K562 (cell line): ENCODE results near the gene TMEM131L. TPM values are rescaled to one million over a fixed set of nuclear protein-coding genes. Genes with fewer than 3 reads are reported as not detected.

Experiments used
- ATAC-seq: fragments of 200-7000 bp; cut with Tn5 transposase; 3 replicates; pipeline ENCODE4 v1.9.1; 2020; ENCODE audit warnings: moderate library complexity
- BruUV-seq: library from RNA; stranded (reverse); fragments of 400-500 nt; replicated peaks from 2 replicates; lab custom pipeline; 2021; lab: Mats Ljungman, UMichigan
- CTCF ChIA-PET: fragments of 300-600 bp; formaldehyde crosslinking; extraction: SDS; loops from one replicate; lab custom pipeline; 2021; ENCODE audit warnings: low intra/inter-chr PET ratio; lab: Yijun Ruan, JAX
- POLR2A ChIA-PET: fragments of 300-600, 350-650 bp; sonication (Branson Sonifier 250); formaldehyde crosslinking; extraction: SDS; loops from one replicate; lab custom pipeline; 2021; ENCODE audit warnings: antibody characterized with exemption, inconsistent platforms; lab: Yijun Ruan, JAX
- DNase-seq, 4 experiments: peaks; one replicate each; pipeline versions ENCODE4 v3.0.0 to v3.0.0-alpha.2; 2011 to 2018; ENCODE audit warnings: low spot score in 3 of 4, mixed read lengths in 3 of 4; ENCODE audit errors: extremely low read depth in 1 of 4
- FAIRE-seq: peaks from 2 replicates; lab custom pipeline; 2011; peaks lifted over from hg19 to GRCh38; lab: Jason Lieb, UNC
- H2AFZ ChIP-seq: 2 replicates; pipeline ENCODE4 v1.6.0; 2011; ENCODE audit warnings: low read depth, low read length, control low read depth, inconsistent platforms
- H3K27ac ChIP-seq: fragments of 200-600 bp; 3 replicates; pipeline ENCODE4 v1.8.0; 2011; ENCODE audit warnings: low read depth, mild to moderate bottlenecking, control low read depth, inconsistent platforms, low read length, moderate library complexity, mixed read lengths; ENCODE audit errors: extremely low read depth
- H3K27me3 ChIP-seq, 2 experiments: fragments of 300-600 bp in 1 of 2; 2 replicates in 1 of 2; 3 replicates in 1 of 2; pipeline versions ENCODE4 v1.6.0 to v1.8.0; 2011; ENCODE audit warnings: inconsistent platforms in 2 of 2, low read length in 2 of 2, mild to moderate bottlenecking in 1 of 2, mixed read lengths in 1 of 2, moderate library complexity in 1 of 2; ENCODE audit not compliant: control insufficient read depth in 2 of 2, insufficient read depth in 2 of 2
- H3K36me3 ChIP-seq: fragments of 300-600 bp; 3 replicates; pipeline ENCODE4 v1.8.0; 2011; ENCODE audit warnings: mild to moderate bottlenecking, low read length, inconsistent platforms; ENCODE audit not compliant: control insufficient read depth, insufficient read depth
- H3K4me1 ChIP-seq, 2 experiments: fragments of 200-600 bp in 1 of 2; replicated peaks in 1 of 2; 2 replicates in 1 of 2; 3 replicates in 1 of 2; pipeline versions ENCODE4 v1.5.1 to v1.8.0; 2011; ENCODE audit warnings: inconsistent platforms in 2 of 2, low read length in 2 of 2, mild to moderate bottlenecking in 1 of 2, mixed read lengths in 1 of 2, moderate library complexity in 1 of 2; ENCODE audit not compliant: control insufficient read depth in 2 of 2, insufficient read depth in 2 of 2
- H3K4me2 ChIP-seq: 2 replicates; pipeline ENCODE4 v1.6.1; 2011; ENCODE audit warnings: low read length, control low read depth, inconsistent platforms, mixed read lengths; ENCODE audit not compliant: insufficient read depth
- H3K4me3 ChIP-seq: fragments of 200-600 bp; sonication (generic), shearing (Covaris generic); 2 replicates; pipeline ENCODE4 v1.5.1; 2016; ENCODE audit warnings: control low read depth, inconsistent platforms
- H3K79me2 ChIP-seq: fragments of 200-600 bp; 3 replicates; pipeline ENCODE4 v1.8.0; 2011; ENCODE audit warnings: low read length, inconsistent platforms; ENCODE audit not compliant: control insufficient read depth, insufficient read depth
- H3K9ac ChIP-seq, 2 experiments: 2 replicates each; pipeline versions ENCODE4 v1.6.0 to v1.6.1; 2011; ENCODE audit warnings: low read depth in 2 of 2, low read length in 2 of 2, control low read depth in 1 of 2, inconsistent platforms in 1 of 2, mild to moderate bottlenecking in 1 of 2, mixed read lengths in 1 of 2; ENCODE audit not compliant: insufficient read depth in 1 of 2
- H3K9me1 ChIP-seq: one replicate; pipeline ENCODE4 v1.6.0; 2011; ENCODE audit warnings: inconsistent platforms, mild to moderate bottlenecking, low read length, moderate library complexity; ENCODE audit not compliant: control insufficient read depth, insufficient read depth
- H3K9me3 ChIP-seq: replicated peaks from 2 replicates; pipeline ENCODE4 v1.5.1; 2011; ENCODE audit warnings: low read depth, low read length, inconsistent platforms; ENCODE audit not compliant: control insufficient read depth, insufficient read depth
- H4K20me1 ChIP-seq: replicated peaks from 2 replicates; pipeline ENCODE4 v1.6.1; 2011; ENCODE audit warnings: low read length, inconsistent platforms, mixed read lengths; ENCODE audit not compliant: control insufficient read depth, insufficient read depth
- CBFB ChIP-seq: sonication (generic); formaldehyde crosslinking; IDR thresholded peaks from 2 replicates; pipeline ENCODE4 v1.4.0; 2020; ENCODE audit warnings: mild to moderate bottlenecking, missing genetic modification reagents
- E2F8 ChIP-seq: fragments of 450-650 bp; IDR thresholded peaks from 2 replicates; pipeline ENCODE4 v1.7.1; 2018; ENCODE audit warnings: mild to moderate bottlenecking, low read depth; ENCODE audit not compliant: partially characterized antibody
- ELF4 ChIP-seq: fragments of 450-650 bp; formaldehyde crosslinking; IDR thresholded peaks from 2 replicates; pipeline ENCODE4 v1.4.0; 2022; ENCODE audit warnings: missing genetic modification characterization
- HES1 ChIP-seq: fragments of 450-650 bp; IDR thresholded peaks from 2 replicates; pipeline ENCODE4 v1.6.1; 2016; ENCODE audit warnings: low read depth, mild to moderate bottlenecking, moderate library complexity
- NUFIP1 ChIP-seq: fragments of 450-650 bp; IDR thresholded peaks from 2 replicates; pipeline ENCODE4 v1.6.1; 2018; ENCODE audit not compliant: partially characterized antibody
- SETDB1 ChIP-seq: IDR thresholded peaks from one replicate; pipeline ENCODE4 v1.6.1; 2012; ENCODE audit warnings: low read length, control low read depth, inconsistent platforms
- ZFP30 ChIP-seq: fragments of 250-450 bp; sonication (Bioruptor Pico); IDR thresholded peaks from 2 replicates; pipeline ENCODE4 v1.8.0; 2022; ENCODE audit warnings: moderate library complexity, mild to moderate bottlenecking, inconsistent platforms, borderline replicate concordance
- ZNF3 ChIP-seq: fragments of 250-450 bp; sonication (Bioruptor Pico); IDR thresholded peaks from 2 replicates; pipeline ENCODE4 v1.5.0; 2021; ENCODE audit warnings: mild to moderate bottlenecking, moderate library complexity
- WGBS: fragments of 100-300 bp; shearing (Covaris generic); methylation state at CpG from one replicate; pipeline ENCODE4 v1.1.6; 2016; ENCODE audit warnings: low coverage, mixed read lengths; ENCODE audit not compliant: insufficient coverage; ENCODE audit errors: missing lambda C conversion rate; 5-methylcytosine and 5-hydroxymethylcytosine counted together
- in situ Hi-C: fragments of 300-500 bp; cut with MboI; formaldehyde crosslinking; loops from 4 replicates; pipeline ENCODE4 v1.15.0; 2018; ENCODE audit warnings: inconsistent platforms, mixed read lengths
- intact Hi-C: fragments of 100-400 bp; cut with micrococcal nuclease; formaldehyde crosslinking; loops from 2 replicates; pipeline ENCODE4 v1.14.2; 2022
- polyA plus RNA-seq, 8 experiments: library from polyadenylated mRNA; depleted of rRNA in 4 of 8; stranded (reverse) in 5 of 8; unstranded in 3 of 8; fragments of >200 nt; fragmentation: Nextera tagmentation in 2 of 8; fragmentation: Illumina TruSeq in 1 of 8; extraction: Ambion mirVana in 2 of 8; extraction: Trizol in 1 of 8; gene quantifications; 2 replicates each; pipeline versions ENCODE4 v1.2.1 to v1.2.3, GENCODE V29; 2011 to 2014; ENCODE audit warnings: inconsistent platforms in 1 of 8, missing spikeins in 1 of 8
- total RNA-seq, 7 experiments: library from RNA; depleted of rRNA in 6 of 7; stranded (reverse); fragments of >200 nt in 6 of 7; fragmentation: Illumina TruSeq in 2 of 7; extraction: Trizol in 2 of 7; gene quantifications; 2 replicates each; pipeline versions ENCODE4 v1.2.1 to v1.2.3, GENCODE V29; 2011 to 2021; ENCODE audit warnings: low replicate concordance in 1 of 7

Gene TMEM131L
- total and polyA plus RNA-seq, 9 of the 15 experiments (the other 6 are each of a cell fraction or from before 2014, with no cell fraction given) = 1.2 to 20.8 (median 12.9) TPM

GRCh38 chr4:153489856-153490558 lies 23.8 kb downstream of the TMEM131L start:
- ATAC-seq = no peak
- Histone ChIP-seq H3K9ac (no peak overlapping the region), H3K4me3 (no peak overlapping the region), H3K27me3 (no peaks in the 10 kb centered on the region), H3K9me3 (no peaks in the 10 kb centered on the region), H3K4me1 (peaks cover 33 to 41% of the 10 kb centered on the region in 2 experiments), H2AFZ (no peak overlapping the region), H3K36me3 (peaks cover 26% of the 10 kb centered on the region; the same call in 2 of the 3 replicates), H3K27ac (no peak overlapping the region), H3K4me2 (no peak overlapping the region), H3K79me2 (peaks cover 64% of the 10 kb centered on the region), H3K9me1 (no peaks in the 10 kb centered on the region), H4K20me1 (peaks cover 7% of the 10 kb centered on the region)
- TF ChIP-seq CBFB (CRISPR knock-in tag) (no peak), HES1 (no peak), E2F8 (no peak), ZFP30 (no peak), ZNF3 (CRISPR knock-in tag) (no peak), NUFIP1 (no peak), ELF4 (CRISPR knock-in tag) (no peak), SETDB1 (no peak)
- in situ Hi-C loops (no loop called here), intact Hi-C loops (no loop called here)
- no peak for DNase-seq
- no TSS peak for BruUV-seq
- ChIA-PET POLR2A (interaction anchor here (1.2 kb wide), 1 partner anchor 12 kb away, joined by 3 read pairs; no protein-coding TSS in a partner anchor), CTCF (no interaction called here)
- FAIRE-seq = no peak
- WGBS = 77% methylated on average over 7 of the region's 7 CpGs
